HG03442 (cell line): ENCODE measurements around the gene HMOX1.

Experiments used
- ATAC-seq: cut with Tn5 transposase; IDR thresholded peaks from one replicate; pipeline ENCODE4 v1.9.1; 2021; ENCODE audit warnings: mild to moderate bottlenecking, moderate library complexity; ENCODE audit not compliant: unreplicated experiment

The HMOX1 gene, protein sequence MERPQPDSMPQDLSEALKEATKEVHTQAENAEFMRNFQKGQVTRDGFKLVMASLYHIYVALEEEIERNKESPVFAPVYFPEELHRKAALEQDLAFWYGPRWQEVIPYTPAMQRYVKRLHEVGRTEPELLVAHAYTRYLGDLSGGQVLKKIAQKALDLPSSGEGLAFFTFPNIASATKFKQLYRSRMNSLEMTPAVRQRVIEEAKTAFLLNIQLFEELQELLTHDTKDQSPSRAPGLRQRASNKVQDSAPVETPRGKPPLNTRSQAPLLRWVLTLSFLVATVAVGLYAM

DNA sequence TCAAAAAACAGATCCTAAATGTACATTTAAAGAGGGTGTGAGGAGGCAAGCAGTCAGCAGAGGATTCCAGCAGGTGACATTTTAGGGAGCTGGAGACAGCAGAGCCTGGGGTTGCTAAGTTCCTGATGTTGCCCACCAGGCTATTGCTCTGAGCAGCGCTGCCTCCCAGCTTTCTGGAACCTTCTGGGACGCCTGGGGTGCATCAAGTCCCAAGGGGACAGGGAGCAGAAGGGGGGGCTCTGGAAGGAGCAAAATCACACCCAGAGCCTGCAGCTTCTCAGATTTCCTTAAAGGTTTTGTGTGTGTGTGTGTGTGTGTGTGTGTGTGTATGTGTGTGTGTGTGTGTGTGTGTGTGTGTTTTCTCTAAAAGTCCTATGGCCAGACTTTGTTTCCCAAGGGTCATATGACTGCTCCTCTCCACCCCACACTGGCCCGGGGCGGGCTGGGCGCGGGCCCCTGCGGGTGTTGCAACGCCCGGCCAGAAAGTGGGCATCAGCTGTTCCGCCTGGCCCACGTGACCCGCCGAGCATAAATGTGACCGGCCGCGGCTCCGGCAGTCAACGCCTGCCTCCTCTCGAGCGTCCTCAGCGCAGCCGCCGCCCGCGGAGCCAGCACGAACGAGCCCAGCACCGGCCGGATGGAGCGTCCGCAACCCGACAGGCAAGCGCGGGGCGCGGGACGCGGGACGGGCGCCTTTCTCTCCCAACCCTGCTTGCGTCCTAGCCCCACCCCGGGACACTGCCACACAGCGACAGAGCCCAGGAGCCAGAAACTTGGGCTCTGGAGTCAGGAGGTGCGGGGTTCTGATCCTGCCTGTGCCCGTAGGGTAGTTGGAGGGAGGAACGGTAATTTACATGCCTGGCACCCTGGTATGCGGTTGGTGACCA is at the start of gene HMOX1:
TSS of gene HMOX1 (plus strand) at position 560 of the 887 bp plus-strand sequence. CDS start at position 638, 78 bp downstream.
- peak; percentile 62 for ATAC-seq

DNA sequence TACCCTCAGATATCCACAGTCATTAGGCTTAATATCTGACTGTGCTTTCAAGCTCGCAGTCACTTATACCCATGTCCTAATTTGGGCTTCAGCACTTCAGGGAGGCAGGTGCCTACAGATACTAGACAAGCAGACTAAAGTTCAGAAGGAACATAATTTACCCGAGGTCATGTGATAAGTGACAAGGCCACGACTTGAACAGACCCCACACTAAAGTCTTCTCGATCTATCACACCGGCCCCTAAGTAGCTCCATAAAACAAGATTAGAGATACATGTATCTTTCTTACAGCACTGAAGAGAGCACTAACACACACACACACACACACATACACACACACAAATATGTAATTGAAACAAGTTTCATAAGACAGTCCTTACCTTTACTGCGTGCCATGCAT is 48.6 kb upstream of the HMOX1 start:
- no peak for ATAC-seq

DNA sequence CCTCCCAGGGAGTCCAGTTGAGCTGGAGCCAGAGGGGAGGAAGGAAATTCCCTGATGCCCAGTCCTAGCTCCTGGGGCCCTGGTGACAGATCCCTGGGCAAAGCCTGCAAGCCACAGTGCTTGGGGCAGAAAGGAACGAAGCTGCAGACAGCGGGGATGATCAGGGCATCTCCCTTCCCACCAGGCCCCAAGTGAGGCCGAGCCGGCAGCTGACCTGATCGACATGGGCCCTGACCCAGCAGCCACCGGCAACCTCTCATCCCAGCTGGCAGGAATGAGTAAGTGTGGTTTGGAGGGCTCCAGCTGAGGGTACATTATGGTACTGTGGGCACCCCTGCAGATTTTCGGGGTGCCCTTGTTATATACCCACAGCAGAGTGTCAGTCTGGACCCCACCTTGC is 47.7 kb upstream of the HMOX1 start:
- ATAC-seq = no peak

DNA sequence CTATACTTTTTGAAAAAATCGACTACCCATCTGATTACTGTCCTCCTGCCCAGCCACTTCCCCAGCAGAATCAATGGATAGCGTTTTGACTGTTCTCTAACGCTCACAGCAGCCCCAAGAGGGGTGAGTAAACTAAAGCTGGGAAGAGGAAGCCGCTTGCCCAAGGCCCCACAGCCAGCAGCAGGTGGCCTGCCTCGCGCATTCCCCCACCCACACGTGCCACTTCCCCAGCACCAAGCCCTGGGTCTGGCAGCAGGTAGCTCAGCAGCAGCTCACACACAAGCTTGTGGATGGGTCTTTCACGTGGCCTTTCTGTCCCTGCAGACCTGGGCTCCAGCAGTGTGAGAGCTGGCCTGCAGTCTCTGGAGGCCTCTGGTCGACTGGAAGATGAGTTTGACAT is 46.9 kb upstream of the HMOX1 start:
- ATAC-seq = no peak

DNA sequence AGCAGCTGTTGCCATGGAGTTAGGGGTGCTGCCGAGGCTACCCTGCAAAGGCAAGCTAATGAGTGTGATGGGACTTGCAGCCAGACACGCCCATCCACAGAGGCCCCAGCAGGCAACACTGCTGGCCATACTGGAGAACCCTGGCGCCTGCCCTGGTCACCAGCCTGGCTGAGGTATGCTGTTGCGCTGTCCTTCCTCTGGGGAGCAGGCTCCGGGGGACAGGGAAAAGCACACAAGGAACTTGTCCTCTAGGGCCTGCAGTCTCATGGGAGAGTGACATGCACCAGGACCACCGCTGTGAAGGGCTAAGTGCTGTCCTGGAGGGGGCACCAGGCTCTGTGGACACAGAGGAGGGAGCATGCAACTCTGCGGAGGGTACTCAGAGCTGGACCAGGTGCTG is 45.4 kb upstream of the HMOX1 start:
- ATAC-seq = no peak

DNA sequence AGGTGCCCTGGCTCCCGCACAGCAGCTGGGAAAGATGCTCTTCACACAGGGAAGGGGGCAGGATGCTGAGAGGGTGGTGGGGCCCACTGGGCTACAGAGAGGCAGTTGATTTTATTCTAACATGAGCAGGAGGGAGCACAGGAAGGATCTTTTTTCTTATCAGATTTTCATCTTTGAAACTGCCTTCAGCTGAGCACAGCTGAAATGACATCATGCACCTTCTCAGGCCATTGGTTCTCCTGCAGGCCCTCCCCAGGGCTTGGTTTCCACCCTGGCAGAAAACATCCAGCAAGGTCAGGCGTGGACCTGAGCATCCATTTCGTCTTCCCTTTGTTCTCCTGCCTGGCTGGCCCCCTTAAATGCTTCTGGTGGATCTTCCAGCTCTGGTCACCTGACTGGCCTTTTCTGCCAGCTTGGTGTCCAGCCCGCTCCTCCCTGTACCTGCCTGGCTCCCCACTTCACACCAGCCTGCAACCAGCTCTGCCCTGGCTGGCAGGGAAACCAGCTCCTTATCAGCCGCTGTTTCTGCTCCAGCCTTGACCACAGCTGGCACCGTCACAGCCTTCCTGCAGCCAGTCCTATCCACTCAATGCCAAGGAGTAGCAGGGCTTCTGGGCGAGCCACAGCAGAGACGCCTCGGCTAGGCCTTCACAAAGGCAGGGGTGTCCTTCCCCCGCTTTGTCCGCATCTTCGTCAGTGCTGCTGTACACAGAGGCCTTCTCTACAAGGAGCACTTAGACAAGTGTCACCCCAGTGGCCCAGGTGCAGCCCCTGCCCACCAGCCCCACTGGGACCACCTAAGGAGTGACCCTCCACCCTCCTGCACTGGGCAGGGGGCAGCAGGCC is 44.7 kb upstream of the HMOX1 start:
- ATAC-seq = no peak

DNA sequence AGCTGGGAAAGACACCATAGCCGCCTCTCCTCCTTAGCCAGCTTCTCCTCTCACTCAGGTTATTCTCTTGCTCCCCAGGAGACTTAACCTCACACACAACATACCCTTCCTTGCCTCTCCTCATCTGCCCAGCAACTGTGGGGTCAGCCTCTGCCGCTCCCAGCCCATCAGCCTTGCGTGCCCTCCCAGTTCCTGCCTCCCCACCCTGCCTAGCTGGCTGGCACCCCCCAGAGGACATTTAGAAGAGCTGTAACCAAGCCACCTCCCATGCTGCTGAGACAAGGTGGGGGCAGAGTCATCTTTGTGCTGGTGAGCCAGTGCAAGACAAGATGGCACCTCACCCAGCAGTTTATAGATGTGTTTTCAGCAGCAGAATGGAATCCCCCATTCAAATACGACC is 43.0 kb upstream of the HMOX1 start:
- no peak for ATAC-seq

DNA sequence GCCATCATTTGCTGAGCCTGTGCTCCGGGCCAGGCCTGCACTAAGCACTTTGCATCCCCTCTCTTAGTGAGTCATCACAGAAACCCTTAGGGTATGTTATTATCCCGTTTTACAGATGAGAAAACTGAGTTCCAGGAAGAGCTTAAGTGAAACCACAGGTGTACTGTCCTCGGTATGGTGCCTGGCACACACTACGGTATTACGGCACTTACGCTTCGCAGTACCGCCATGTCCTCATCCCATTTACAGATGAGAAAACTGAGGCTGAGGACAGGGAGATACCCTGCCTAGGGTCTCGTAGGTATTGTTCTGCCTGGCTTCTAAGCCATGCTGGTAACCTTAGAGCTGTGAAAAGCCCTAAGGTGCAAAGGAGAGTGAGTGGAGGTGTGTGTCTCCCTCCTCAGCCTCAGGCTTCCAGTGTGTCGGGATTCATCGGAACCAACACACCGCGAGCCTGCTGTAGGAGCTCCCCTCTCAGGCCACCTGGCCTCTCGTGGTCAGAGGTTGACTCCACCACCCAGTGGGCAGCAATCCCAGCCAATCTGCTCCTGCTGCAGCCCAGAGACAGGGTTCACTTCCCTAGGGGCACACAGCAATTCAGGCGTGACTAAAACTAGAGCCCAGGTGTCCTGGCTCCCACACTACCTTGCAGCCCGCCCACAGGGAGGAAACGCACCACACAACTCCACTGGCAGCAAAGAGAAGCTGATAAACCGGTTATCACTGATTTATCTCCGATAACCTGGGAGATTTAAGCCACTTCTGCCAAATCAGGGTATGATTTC is 39.6 kb upstream of the HMOX1 start:
- ATAC-seq = no peak

DNA sequence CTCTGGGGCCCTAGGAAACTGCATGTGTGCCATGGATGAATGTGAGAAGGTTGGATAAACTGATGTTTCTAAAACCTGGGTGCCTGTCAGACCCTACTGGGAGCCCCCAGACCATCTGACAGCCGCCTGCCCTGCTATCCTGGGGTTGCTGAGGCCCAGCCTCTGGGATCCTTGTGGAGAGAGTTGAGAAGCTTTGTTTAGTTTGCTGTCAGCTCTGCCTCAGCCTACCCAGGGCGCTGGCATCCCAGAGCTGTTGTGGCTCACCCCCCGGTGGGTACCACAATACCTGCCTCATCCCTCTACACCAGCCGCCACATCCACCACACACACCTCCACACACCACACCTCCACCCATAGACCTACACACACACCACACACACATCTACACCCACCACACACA is 38.5 kb upstream of the HMOX1 start:
- ATAC-seq = no peak

DNA sequence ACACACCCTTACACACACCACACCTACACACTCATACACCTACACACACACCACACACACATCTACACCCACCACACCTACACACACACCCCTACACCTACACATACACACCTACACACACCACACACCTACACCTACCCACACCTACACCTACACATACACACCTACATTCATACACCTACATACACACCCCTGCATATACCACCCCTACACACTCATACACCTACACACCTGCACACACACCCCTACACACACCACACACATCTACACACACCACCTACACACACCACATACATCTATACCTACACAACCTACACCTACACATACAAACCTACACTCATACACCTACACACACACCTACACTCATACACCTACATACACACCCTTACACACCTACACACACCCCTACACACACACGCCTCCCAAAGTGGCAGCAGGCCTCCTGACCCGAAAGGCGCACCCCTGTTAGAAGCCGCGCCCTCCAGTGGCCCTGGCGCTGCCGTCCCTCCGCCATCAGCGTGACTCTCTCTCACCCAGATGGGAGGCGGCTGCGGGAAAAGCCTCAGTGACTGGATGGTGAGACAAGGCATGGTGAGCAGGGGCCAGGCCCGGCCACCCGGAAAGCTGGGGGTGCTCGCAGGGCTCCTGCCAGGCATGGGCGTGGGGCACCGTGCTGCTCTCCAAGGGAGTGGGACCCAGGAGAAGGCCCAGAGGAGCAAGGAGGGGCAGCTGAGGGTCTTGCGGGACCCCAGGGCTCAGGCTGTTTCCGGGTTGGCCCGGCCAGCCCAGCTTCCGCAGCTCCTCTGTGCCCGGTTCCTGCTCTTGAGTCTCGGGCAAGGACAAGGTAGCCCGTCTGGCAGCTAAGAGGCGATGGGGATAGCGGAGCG is 37.0 kb upstream of the HMOX1 start:
- ATAC-seq = no peak

DNA sequence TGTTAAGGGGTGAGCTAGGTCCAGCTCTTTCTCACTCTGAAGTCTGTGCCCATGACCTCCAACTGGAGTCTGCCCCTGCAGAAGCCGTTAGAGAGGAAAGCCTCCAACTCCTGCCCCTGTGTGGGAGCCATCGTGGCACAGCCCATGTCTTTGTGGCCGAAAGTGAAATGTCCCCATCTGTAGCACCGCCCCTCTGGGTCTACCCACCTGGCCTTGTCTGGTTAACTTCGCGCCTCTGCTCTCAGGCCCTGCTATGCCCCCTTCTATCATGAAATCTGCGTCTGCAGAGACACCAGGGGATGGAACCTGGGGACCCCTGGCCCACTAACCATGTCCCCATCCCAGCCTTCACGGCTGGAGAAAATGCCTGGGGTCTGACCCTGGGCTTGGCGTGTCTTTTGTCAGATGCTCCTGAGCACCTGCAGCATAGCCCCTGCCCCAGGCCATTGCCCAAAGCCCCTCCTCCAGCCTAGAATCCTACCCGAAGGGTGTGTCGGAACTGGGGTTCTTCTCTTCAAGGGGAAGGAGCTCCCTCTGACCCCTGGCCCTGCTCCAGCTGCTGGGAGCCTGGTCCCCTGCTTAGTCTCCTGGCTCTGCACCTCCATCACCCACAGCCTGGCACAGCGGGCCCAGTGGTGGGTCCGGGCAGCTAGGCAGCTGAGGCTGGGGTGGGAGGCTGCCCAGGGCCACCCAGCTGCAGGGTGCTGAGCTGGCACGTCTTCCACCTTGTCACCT is 35.8 kb upstream of the HMOX1 start:
- ATAC-seq = no peak

DNA sequence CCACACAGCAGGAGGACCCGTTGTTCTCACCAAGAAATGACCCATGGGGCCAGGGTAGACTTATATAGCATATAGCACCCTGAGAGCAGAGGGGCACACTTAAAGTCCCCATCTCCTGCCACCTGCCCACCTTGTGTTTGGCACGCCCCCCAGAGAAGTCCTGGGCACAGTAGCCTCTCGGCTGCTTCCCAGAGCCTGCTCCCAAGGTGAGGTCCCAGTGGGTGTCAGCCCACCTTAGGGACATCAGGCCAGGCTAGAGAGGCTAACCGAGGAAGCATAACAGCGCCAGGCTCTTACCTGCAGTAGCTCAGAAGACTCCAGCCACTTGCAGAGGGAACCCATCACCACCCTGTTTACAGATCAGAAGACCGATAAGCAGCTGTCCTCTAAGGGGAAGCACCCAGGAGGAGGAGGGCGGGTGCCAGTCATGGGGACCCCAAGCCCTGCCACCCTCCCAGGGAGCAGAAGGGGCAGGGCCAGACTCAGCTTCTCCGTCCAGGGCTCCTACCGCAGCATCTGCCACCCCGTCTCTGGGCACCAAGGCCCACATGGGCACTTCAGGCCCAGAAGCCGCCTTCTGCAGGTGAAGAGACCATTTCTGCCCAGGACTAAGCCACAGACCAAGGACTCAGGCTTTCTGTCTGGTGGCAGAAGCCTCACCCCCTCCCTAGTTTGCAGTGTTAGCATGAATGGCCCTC is 34.9 kb upstream of the HMOX1 start:
- no peak for ATAC-seq

DNA sequence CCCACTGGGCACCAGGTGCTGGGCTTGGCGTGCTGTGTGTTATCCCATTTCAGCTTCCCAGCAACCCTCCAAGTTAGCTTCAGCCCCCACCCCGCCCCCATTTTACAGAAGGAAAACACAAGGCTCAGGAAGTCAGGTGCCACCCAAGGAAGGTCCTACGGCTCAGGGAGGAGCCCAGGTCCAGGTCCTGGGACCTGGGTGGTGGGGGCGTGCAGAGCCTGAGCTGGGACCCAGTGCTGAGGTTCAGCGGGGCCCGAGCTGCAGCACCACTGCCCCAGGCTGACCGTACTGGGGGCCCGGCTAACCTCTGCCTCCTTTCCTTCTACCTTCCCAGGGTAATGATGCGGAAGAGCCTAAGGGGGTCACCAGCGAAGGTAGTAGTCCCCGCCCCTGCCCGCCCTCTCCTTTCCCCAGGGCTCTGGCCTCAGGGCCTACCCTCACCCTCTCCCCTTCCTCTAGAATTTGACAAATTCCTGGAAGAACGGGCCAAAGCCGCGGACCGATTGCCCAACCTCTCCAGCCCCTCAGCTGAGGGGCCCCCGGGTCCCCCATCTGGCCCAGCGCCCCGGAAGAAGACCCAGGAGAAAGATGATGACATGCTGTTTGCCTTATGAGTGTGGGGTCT is 34.2 kb upstream of the HMOX1 start:
- ATAC-seq = no peak

DNA sequence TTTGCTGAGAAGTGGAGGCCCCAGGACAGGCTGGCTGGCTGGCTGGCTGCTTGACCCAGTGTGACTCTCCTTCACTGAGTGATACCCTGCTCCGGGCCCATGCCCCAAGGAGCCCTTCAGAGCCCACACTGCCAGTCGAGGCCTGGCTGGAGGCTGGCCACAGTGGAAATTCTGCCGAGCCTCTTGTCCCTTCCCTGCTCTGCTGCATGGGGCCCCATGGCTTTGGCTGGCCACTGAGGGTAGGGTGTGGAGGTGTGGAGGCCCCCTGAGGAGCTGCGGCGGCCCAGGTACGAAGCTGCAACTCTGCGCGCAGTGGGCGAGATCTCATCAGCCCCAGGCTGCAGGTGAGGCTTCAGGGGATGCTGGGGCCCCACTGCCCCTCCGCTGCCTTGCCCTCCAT is 33.4 kb upstream of the HMOX1 start:
- no peak for ATAC-seq

DNA sequence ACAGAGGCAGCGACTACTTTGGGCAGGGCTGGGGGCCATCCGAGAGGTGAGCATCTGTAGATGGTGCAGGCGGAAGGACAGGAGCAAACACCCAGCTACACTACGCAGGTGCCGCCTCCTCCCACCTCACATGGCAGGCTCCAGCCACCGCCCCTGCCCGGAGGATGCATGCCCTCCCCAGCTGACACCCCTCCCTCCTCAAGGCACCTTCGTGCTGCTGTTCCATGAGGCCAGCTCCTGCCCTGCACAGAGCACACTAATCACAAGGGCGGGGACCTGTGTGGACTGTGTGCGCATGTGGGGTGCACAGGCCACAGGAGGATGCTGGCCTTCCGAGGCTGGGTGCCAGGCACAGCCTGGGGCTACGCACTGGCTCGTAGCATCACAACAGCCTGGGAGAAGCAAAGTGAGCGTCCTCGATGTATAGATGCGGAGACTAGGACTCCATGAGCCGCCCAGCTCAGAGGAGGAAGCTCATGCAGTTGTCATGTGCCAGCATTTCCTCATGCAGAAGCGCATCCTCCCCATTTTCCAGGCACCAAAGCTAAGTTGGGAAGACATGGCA is 32.8 kb upstream of the HMOX1 start:
- no peak for ATAC-seq

DNA sequence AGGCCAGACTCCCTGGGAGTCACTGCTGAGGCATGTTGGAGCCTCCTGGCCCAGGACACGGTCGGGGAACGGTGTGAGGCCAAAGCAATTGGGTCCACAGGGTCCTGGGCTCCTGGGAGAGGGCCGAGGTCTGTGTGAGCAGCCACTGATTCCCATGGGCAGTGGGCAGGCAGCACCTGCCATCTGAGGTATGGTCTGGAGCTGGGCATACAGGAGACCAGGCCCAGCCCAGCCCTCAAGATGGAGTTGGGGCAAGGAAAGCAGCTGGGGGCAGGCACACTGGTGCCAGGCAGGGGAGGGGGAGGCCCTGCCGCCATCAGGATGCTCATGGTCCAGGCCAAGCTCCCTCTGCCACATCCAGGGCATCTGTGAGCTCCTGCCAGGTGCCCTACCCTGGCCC is 32.2 kb upstream of the HMOX1 start:
- no peak for ATAC-seq

DNA sequence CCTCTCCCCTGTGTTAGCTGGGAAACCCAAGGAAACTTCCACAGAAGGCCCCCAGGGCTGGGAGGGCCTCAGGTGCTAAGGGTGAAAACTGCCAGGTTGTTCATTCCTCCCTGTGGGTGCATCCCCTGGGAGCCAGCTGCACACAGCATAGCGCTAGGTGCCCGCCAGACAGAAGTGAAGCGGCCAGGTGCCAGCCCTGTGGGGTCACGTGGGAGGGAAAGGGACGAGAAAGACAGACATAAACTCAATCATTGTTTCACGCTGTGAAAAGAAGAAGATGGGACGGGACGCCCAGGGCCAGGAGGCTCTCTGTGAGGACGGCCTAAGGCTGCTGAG is 31.6 kb upstream of the HMOX1 start:
- no peak for ATAC-seq
